Activated naive CD8-positive, alpha-beta T cell treated with anti-CD3 and anti-CD28 coated beads, Interleukin-2, amount 10 ng/mL, durations not matched to agents 7 days and 5 days (primary cell): ENCODE data around the gene RIN3. TPM values are rescaled to one million over a fixed set of nuclear protein-coding genes. Genes with fewer than 3 reads are reported as not detected.

Experiments used
- ATAC-seq: fragments of 150-1000 bp; cut with Tn5 transposase; one replicate; pipeline ENCODE4 v1.10.0; 2021; ENCODE audit warnings: low read depth, moderate library complexity
- POLR2A ChIA-PET: fragments of 350-600 bp; sonication (Branson Sonifier 250); formaldehyde crosslinking; loops from one replicate; lab custom pipeline; 2021; ENCODE audit warnings: antibody characterized with exemption; lab: Charles Lee
- DNase-seq: peaks from one replicate; pipeline ENCODE4 v3.0.0; 2021
- H3K27ac Mint-ChIP-seq: one replicate; pipeline ENCODE4 v1.8.0; 2022; ENCODE audit warnings: mild to moderate bottlenecking, mixed read lengths
- H3K27me3 Mint-ChIP-seq: one replicate; pipeline ENCODE4 v1.8.0; 2022; ENCODE audit warnings: mild to moderate bottlenecking, moderate library complexity, mixed read lengths
- H3K36me3 Mint-ChIP-seq: one replicate; pipeline ENCODE4 v1.8.0; 2021; ENCODE audit warnings: mild to moderate bottlenecking, mixed read lengths
- H3K4me1 Mint-ChIP-seq: one replicate; pipeline ENCODE4 v1.8.0; 2021; ENCODE audit warnings: mixed read lengths
- H3K4me3 Mint-ChIP-seq: one replicate; pipeline ENCODE4 v1.8.0; 2022; ENCODE audit warnings: mild to moderate bottlenecking, moderate library complexity, mixed read lengths
- H3K9me3 Mint-ChIP-seq: one replicate; pipeline ENCODE4 v1.8.0; 2021; ENCODE audit warnings: mixed read lengths
- total RNA-seq, 2 experiments: library from RNA; stranded (reverse); gene quantifications; one replicate each; pipeline ENCODE4 v1.2.3, GENCODE V29; 2021

Gene RIN3
- 10 to 100 TPM; 80.5 to 80.9 TPM for total RNA-seq

GRCh38 chr14:92513204-92513965 is at the start of gene RIN3:
Gene RIN3, plus strand, starts transcription at chr14:92513781. Its CDS starts 152 bp downstream, at chr14:92513933.
- H3K27ac Mint-ChIP-seq: peak within 1 kb of the TSS; percentile 88
- ATAC-seq: peak; percentile 48
- POLR2A ChIA-PET: interaction anchor here (0.7 to 5.6 kb wide), 10 partner anchors 8 to 141 kb away, joined by 3 to 38 read pairs (median 4); no protein-coding TSS in a partner anchor

GRCh38 chr14:92464156-92464555 is 49.4 kb upstream of the RIN3 start:
- H3K9me3 Mint-ChIP-seq: peaks cover 14% of the 10 kb centered on the region
- no peak overlapping the region for H3K27ac Mint-ChIP-seq
- H3K36me3 Mint-ChIP-seq: peaks cover 4% of the 10 kb centered on the region
- ATAC-seq (no peak), DNase-seq (no peak)
- POLR2A ChIA-PET: no interaction called here
- peaks cover 13% of the 10 kb centered on the region for H3K4me1 Mint-ChIP-seq
- H3K4me3 Mint-ChIP-seq: no peak overlapping the region
- peaks cover 3% of the 10 kb centered on the region for H3K27me3 Mint-ChIP-seq

More at GRCh38 chr14:92513204-92513965, at the start of gene RIN3:
- no peaks in the 10 kb centered on the region for H3K9me3 Mint-ChIP-seq
- peak within 1 kb of the TSS; percentile 74 for H3K4me3 Mint-ChIP-seq
- DNase-seq: peak; percentile 73
- H3K4me1 Mint-ChIP-seq: peaks cover 38% of the 10 kb centered on the region
- H3K27me3 Mint-ChIP-seq: no peaks in the 10 kb centered on the region
- peaks cover 4% of the 10 kb centered on the region for H3K36me3 Mint-ChIP-seq

GRCh38 chr14:92464716-92465115 is 48.9 kb upstream of the RIN3 start:
- POLR2A ChIA-PET: no interaction called here
- H3K4me1 Mint-ChIP-seq: peaks cover 11% of the 10 kb centered on the region
- H3K27me3 Mint-ChIP-seq: peaks cover 3% of the 10 kb centered on the region
- DNase-seq (no peak), ATAC-seq (no peak)
- peaks cover 4% of the 10 kb centered on the region for H3K36me3 Mint-ChIP-seq
- no peak overlapping the region for H3K4me3 Mint-ChIP-seq
- H3K9me3 Mint-ChIP-seq: peaks cover 14% of the 10 kb centered on the region
- no peak overlapping the region for H3K27ac Mint-ChIP-seq

- peaks cover 4% of the 10 kb centered on the region for H3K36me3 Mint-ChIP-seq
- peaks cover 3% of the 10 kb centered on the region for H3K27me3 Mint-ChIP-seq
- ATAC-seq (no peak), DNase-seq (no peak)
- no peak overlapping the region for H3K4me3 Mint-ChIP-seq
- H3K27ac Mint-ChIP-seq: no peak overlapping the region
- H3K9me3 Mint-ChIP-seq: peaks cover 14% of the 10 kb centered on the region
- POLR2A ChIA-PET: no interaction called here
- H3K4me1 Mint-ChIP-seq: peaks cover 11% of the 10 kb centered on the region
Observed at GRCh38 chr14:92465353-92466055, 48.1 kb upstream of the RIN3 start.

DNA sequence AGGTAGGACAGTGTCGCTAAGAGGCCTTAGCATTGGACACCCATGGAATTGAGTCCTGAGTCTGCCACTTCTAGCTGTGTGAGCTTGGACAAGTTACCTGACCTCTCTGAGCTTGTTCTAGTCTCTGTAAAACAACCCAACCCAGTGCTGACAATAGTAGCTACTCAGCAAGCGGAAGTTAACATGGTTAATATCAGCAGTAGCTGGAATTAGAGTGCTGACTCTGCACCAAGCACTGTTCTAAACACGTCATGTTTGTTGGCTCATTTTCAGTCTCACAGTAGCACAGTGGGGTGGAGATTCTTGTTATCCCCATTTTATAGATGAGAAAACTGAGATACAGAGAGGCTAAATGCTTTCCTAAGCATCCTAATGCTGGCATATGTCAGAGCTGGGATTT is 47.5 kb upstream of the RIN3 start:
- POLR2A ChIA-PET: no interaction called here
- ATAC-seq: no peak
- Mint-ChIP-seq H3K9me3 (peaks cover 14% of the 10 kb centered on the region), H3K36me3 (peaks cover 4% of the 10 kb centered on the region), H3K4me3 (no peak overlapping the region), H3K27ac (no peak overlapping the region), H3K4me1 (peaks cover 11% of the 10 kb centered on the region), H3K27me3 (peaks cover 3% of the 10 kb centered on the region)
- no peak for DNase-seq

GRCh38 chr14:92469515-92469914 is 44.1 kb upstream of the RIN3 start:
- Mint-ChIP-seq H3K4me3 (no peak overlapping the region), H3K36me3 (peaks cover 3% of the 10 kb centered on the region), H3K9me3 (peaks cover 14% of the 10 kb centered on the region), H3K27ac (no peak overlapping the region), H3K27me3 (peaks cover 5% of the 10 kb centered on the region), H3K4me1 (peaks cover 7% of the 10 kb centered on the region)
- DNase-seq (no peak), ATAC-seq (no peak)
- POLR2A ChIA-PET: no interaction called here

- peaks cover 3% of the 10 kb centered on the region for H3K36me3 Mint-ChIP-seq
- H3K4me1 Mint-ChIP-seq: peaks cover 7% of the 10 kb centered on the region
- peaks cover 5% of the 10 kb centered on the region for H3K27me3 Mint-ChIP-seq
- no peak overlapping the region for H3K4me3 Mint-ChIP-seq
- POLR2A ChIA-PET: no interaction called here
- ATAC-seq (no peak), DNase-seq (no peak)
- peaks cover 14% of the 10 kb centered on the region for H3K9me3 Mint-ChIP-seq
- no peak overlapping the region for H3K27ac Mint-ChIP-seq
Observed at GRCh38 chr14:92470215-92470614, 43.4 kb upstream of the RIN3 start.

DNA sequence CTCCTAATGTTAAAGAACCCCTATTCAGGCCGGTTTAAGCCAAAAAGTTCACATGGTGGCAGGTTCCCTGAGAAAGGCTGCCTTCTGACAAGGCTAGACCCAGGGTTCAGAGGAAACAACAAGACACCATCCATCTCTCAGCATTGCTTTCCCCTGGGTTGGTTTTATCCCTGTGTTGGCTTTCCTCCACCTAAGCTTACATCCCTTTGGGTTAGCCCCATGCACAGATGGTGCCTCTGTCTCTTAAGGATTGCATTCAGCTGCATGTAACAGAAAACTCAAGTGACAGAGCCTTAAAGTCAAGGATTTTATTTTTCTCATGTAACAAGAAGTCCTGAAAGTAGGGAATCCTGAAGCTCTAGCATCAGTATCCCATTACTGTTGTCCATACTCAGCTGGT is 42.8 kb upstream of the RIN3 start:
- Mint-ChIP-seq H3K36me3 (peaks cover 3% of the 10 kb centered on the region), H3K4me3 (no peak overlapping the region), H3K9me3 (peaks cover 14% of the 10 kb centered on the region), H3K4me1 (peaks cover 7% of the 10 kb centered on the region), H3K27ac (no peak overlapping the region), H3K27me3 (peaks cover 5% of the 10 kb centered on the region)
- DNase-seq (no peak), ATAC-seq (no peak)
- POLR2A ChIA-PET: no interaction called here

DNA sequence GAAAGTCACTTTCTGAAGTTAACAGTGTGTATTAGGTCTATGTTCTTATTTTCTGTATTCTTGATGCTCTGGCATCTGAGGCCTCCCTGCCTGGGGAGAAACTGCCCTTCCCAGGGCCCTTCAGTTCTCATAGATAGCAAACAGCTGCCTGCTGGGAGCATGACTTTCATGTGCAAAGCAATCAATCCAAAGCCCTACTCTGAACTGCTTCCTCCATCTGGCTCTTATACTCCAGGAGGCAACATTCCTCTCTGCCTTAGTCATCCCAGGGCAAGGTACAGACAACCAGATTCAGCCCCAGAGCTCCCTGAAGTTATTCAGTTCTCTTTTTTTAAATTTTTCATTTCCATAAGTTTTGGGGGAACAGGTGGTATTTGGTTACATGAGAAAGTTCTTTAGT is 41.7 kb upstream of the RIN3 start:
- Mint-ChIP-seq H3K9me3 (peaks cover 9% of the 10 kb centered on the region), H3K27ac (no peak overlapping the region), H3K27me3 (peaks cover 5% of the 10 kb centered on the region), H3K36me3 (peaks cover 3% of the 10 kb centered on the region), H3K4me1 (peaks cover 7% of the 10 kb centered on the region), H3K4me3 (no peak overlapping the region)
- DNase-seq (no peak), ATAC-seq (no peak)
- POLR2A ChIA-PET: no interaction called here

- H3K4me3 Mint-ChIP-seq: no peak overlapping the region
- H3K27ac Mint-ChIP-seq: no peak overlapping the region
- POLR2A ChIA-PET: no interaction called here
- ATAC-seq (no peak), DNase-seq (no peak)
- no peaks in the 10 kb centered on the region for H3K36me3 Mint-ChIP-seq
- peaks cover 5% of the 10 kb centered on the region for H3K27me3 Mint-ChIP-seq
- H3K4me1 Mint-ChIP-seq: peaks cover 7% of the 10 kb centered on the region
- peaks cover 3% of the 10 kb centered on the region for H3K9me3 Mint-ChIP-seq
Observed at GRCh38 chr14:92472860-92473259, 40.7 kb upstream of the RIN3 start.

GRCh38 chr14:92473261-92473968 is 40.2 kb upstream of the RIN3 start:
- peaks cover under 1% of the 10 kb centered on the region for H3K9me3 Mint-ChIP-seq
- H3K27me3 Mint-ChIP-seq: peaks cover 7% of the 10 kb centered on the region
- H3K4me3 Mint-ChIP-seq: no peak overlapping the region
- H3K27ac Mint-ChIP-seq: no peak overlapping the region
- no peaks in the 10 kb centered on the region for H3K36me3 Mint-ChIP-seq
- DNase-seq (no peak), ATAC-seq (no peak)
- peaks cover 7% of the 10 kb centered on the region for H3K4me1 Mint-ChIP-seq
- POLR2A ChIA-PET: no interaction called here

DNA sequence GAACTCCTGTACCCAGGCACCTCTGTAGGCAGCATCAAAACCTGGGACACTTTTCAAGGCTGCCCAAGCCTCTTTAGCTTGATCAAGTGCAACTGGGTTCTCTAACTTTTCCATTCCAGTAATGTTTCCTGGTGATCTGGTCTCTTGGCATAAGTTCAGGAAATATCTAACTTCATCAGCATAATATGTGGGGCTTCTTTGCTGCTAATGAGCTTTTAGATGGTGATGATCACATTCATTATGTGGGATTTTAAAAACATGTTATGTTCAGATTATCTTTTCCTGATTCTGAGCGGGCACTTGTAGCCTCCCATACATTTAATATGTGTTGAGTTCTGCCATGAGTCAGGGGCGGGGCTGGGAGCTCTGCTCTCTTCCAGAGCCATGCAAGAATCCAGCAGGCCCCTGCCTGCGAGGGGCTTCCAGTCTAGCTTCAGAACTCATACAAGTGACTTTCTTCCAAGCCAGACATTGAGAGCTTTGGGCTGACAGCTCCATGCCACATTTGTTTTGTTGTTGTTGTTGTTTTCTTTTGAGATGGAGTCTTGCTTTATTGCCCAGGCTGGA is 39.5 kb upstream of the RIN3 start:
- H3K4me1 Mint-ChIP-seq: peaks cover 7% of the 10 kb centered on the region
- ATAC-seq (no peak), DNase-seq (no peak)
- POLR2A ChIA-PET: no interaction called here
- no peak overlapping the region for H3K27ac Mint-ChIP-seq
- H3K9me3 Mint-ChIP-seq: peaks cover under 1% of the 10 kb centered on the region
- peaks cover 11% of the 10 kb centered on the region for H3K27me3 Mint-ChIP-seq
- H3K36me3 Mint-ChIP-seq: no peaks in the 10 kb centered on the region
- no peak overlapping the region for H3K4me3 Mint-ChIP-seq

GRCh38 chr14:92475037-92475436 is 38.5 kb upstream of the RIN3 start:
- Mint-ChIP-seq H3K4me1 (peaks cover 7% of the 10 kb centered on the region), H3K9me3 (peaks cover 6% of the 10 kb centered on the region), H3K4me3 (no peak overlapping the region), H3K27ac (no peak overlapping the region), H3K36me3 (no peaks in the 10 kb centered on the region), H3K27me3 (peaks cover 12% of the 10 kb centered on the region)
- DNase-seq (no peak), ATAC-seq (no peak)
- POLR2A ChIA-PET: no interaction called here
